HG02610 (cell line): Measurements from ENCODE around the gene LENG8.
"Not testable (repeated sequence)": the region's sequence is repeated elsewhere in the genome, so short reads cannot be mapped to it uniquely, and the experiment has no call there.

Experiments
- ATAC-seq: cut with Tn5 transposase; IDR thresholded peaks from one replicate; pipeline ENCODE4 v1.9.1; 2021; ENCODE audit warnings: mild to moderate bottlenecking, moderate library complexity; ENCODE audit not compliant: unreplicated experiment

LENG8 gene

DNA sequence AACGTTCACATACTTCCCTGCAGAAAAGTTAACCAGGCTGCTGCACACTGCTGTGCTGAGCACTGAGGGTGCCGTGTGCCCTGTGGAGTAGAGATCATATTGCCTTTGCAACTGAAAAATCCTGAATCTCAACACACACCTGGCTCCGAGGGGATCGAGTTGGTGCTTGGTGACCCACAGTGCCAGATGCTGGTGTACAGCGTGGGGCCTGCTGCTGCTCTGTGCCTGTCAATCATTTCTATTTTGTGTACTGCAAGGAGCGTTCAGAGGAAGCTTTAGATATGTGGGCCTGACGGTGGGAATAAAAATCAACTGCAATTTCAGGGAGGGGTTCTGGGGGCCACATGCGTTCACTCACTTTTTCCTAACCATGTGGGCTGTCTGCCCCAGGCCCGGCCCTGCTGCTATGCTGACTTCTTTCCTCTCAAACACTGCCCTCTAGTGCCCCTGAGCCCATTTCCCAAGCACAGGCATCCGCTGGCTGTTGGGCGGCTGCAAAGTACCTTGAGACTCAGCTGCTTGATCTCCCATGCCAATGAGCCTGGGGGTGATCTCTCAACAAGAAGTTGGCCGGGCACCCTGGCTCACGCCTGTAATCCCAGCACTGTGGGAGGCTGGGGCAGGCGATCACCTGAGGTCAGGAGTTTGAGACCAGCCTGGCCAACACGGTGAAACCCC is 9.7 kb upstream of the LENG8 start:
- ATAC-seq, result no peak

DNA sequence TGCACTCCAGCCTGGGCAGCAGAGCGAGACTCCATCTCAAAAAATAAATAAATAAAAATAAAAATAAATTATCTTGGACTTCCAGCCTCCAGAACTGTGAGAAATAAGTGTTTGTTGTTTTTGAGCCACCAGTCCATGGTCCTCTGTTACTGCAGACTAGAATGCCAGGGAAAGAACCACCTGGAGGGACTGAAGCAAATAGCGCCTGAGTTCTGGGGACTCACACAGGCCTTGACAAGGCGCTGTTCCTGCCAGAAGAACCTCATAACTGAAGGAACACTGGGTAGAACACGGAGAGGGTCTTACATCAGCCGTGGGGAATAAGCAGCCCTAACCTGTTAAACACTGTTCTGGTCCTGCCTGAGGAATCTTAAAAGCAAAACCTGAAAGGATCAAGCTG is 8.4 kb upstream of the LENG8 start:
- no peak for ATAC-seq

DNA sequence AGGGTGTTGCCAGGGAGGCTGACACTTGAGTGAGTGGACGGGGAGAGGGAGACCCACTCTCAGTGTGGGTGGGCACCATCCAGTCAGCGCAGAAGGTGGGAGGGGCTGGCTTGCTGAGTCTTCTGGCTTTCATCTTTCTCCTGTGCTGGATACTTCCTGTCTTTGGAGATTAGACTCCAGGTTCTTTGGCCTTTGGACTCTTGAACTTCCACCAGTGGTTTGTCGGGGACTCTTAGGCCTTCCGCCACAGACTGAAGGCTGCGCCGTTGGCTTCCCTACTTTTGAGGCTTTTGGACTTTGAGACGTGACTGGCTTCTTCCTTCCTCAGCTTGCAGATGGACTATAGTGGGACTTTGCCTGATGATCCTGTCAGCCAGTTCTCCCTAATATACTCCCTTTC is 4.3 kb upstream of the LENG8 start:
- ATAC-seq, result no peak

DNA sequence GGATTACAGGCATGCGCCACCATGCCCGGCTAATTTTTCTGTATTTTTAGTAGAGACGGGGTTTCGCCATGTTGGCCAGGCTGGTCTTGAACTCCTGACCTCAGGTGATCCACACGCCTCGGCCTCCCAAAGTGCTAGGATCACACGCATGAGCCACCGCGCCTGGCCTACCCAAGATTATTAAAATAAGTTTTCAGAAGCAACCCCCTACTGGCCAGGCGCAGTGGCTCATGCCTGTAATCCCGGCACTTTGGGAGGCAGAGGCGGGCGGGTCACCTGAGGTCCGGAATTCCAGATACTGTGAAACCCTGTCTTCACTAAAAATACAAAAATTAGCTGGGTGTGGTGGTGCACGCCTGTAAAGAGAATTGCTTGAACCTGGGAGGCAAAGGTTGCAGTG is 2.6 kb upstream of the LENG8 start:
- not testable (repeated sequence) for ATAC-seq

DNA sequence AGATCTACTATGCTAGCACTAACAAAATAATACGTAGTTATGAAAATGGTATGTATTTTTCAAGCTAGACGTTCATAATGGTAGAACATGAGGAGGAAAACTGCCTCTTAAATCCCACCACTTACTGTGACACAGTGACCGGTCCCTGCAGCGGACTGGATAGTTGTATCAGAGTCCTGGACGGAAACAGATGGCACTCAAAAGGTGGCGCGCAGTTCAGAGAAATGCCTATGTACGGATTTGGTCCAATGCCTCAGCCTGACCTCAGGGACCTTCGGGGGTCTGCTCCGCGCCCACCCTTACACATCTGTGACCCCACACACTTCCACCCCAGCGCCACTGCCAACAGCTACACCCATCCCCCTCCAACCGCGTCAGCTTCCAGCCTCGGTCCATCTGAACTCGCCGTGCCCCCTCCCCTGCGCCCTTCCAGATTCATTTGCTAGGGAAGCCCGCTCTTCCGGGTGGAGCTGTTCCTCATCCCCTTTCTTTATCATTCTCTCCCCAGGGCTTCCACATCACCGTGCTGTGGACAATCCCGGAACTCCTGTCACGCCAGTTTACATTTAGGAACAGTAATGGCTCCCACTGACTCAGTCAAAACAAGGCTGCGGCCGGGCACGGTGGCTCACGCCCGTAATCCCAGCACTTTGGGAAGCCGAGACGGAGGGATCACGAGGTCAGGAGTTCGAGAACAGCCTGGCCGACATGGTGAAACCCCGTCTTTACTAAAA is 792 bp upstream of the LENG8 start:
- no peak for ATAC-seq

DNA sequence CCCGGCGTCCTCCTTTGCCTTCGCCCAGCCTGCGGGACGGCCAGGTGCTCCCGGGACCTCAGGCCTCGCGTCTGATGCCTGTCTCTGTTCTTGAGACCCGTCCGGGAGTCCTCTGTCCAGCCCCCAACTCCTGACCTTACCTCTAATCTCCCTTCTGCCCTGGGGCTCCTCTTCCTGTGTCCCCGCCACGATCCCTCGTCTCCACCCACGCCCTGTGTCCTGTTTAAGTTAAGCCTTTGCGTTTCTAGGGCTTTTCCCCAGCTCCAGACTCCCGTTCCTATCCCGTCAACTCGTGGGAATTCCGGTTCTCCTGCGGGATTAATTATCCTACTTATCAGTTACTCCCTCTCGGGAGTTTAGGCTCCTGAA is 686 bp downstream of the LENG8 start:
- no peak for ATAC-seq

DNA sequence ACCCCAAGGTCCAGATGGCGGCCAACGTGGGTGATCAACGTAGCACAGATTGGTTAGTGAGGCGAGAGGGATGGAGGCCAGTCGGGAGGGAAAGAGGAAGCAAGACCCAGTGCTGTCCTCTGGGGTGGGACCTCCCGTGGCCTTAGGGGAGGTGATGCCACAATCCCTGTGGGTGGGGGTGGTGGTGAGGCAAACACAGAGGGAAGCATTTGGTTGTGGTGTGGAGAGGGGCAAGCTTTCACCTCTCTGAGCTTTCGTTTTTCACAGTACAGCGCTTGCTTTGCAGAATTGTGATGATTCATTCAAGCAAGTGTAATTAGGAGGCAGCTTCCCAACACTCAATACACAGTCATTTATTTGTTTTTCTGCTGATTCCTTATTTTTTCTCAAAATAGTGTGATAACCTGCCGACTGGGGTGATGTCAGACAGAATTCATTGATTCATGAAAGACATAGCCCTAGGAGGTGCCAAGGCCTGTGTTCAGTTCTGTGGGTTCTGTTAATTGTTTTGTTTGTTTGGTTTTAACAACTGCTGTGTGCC is 2.4 kb downstream of the LENG8 start:
- ATAC-seq, result no peak

DNA sequence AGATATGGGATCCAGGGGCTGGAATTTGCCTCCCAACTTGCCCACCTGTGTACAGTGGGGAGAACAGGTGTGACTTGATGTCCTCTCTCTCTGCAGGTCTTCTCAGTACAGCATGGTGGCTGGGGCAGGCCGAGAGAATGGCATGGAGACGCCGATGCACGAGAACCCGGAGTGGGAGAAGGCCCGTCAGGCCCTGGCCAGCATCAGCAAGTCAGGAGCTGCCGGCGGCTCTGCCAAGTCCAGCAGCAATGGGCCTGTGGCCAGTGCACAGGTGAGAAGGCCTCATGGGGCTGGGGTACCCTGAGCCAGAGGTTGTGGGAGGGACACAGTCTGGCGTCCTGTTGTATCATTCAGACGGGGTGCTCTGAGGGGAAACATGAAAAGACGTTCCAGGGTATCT is 3.0 kb downstream of the LENG8 start:
- ATAC-seq, result no peak

DNA sequence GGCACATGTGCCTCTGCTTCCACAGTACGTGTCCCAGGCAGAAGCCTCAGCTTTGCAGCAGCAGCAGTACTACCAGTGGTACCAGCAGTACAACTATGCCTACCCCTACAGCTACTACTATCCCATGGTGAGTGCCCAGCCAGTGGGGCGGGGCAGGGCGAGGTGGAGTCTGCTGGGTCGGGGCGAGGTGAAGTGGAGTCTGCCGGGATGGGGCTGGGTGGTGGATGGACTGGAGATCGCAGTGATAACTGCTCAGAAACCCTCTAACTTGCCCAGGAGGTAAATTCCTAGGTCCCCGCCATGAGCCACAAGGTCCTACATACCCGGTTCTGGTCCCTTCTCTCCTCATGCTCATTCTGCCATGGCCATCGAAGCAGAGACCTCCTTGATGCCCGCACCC is 3.6 kb downstream of the LENG8 start:
- no peak for ATAC-seq

DNA sequence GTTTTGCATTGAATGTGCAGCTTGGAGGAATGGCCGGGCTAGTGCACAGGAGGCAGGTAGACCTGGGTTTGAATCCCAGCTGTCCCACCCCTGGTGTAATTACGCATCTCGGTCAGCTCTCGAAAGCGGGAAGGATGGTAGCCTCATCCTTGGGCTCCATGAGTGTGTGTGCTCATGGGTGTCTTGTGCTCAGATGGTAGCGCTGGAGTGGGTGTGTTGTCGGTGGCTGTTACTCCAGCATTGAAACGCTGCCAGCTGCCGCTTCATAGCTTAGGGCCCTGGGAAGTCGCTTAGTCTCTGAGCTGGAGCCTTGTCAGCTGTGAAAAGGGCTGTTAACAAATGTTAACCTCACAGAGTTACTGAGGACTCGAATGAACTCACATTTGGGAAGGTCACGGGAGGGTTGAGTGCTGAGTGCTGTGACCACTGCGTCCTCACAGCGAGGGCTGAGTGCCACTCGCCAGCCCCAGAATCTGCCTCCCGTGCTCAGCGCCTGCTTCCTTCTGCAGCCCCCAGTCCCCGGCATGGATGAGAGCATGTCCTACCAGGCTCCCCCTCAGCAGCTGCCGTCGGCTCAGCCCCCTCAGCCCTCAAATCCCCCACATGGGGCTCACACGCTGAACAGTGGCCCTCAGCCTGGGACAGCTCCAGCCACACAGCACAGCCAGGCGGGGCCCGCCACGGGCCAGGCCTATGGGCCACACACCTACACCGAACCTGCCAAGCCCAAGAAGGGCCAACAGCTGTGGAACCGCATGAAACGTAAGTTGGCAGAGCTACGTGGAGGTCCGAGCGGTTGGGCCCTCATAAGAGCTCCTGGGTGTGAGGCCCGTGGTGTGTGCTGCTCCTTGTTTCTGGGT is 5.2 kb downstream of the LENG8 start:
- ATAC-seq, result no peak

DNA sequence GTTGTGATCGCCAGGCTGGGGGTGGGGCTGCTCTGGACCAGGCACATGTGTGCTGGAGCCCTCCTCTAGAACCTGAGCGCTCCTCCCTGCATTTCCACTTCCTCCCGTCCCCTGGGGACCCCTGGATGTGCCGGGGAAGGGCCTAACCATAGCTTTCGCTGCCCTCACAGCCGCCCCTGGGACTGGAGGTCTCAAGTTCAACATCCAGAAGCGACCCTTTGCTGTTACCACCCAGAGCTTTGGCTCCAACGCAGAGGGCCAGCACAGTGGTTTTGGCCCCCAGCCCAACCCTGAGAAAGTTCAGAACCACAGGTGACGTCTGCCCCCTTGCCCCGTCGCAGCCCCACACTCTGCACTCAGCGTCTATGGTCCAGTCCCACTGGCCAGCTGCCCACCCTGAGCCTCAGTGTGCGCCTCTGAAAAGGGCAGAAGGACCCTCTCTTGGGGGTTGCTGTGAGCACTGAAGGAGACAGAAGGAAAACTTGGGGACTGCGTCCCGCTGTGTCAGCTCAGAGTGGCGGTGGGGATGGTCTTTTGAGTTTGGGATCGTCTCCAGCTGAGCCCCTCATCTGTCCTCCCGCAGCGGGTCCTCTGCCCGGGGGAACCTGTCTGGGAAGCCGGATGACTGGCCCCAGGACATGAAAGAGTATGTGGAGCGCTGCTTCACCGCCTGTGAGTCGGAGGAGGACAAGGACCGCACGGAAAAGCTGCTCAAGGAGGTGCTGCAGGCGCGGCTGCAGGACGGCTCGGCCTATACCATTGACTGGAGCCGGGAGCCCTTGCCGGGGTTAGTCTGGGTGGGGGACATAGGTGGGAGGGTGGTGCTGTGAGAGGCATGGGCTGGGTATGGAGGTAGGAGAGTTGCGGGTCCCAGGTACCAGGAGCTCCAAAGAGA is 6.0 kb downstream of the LENG8 start:
- ATAC-seq, result no peak

DNA sequence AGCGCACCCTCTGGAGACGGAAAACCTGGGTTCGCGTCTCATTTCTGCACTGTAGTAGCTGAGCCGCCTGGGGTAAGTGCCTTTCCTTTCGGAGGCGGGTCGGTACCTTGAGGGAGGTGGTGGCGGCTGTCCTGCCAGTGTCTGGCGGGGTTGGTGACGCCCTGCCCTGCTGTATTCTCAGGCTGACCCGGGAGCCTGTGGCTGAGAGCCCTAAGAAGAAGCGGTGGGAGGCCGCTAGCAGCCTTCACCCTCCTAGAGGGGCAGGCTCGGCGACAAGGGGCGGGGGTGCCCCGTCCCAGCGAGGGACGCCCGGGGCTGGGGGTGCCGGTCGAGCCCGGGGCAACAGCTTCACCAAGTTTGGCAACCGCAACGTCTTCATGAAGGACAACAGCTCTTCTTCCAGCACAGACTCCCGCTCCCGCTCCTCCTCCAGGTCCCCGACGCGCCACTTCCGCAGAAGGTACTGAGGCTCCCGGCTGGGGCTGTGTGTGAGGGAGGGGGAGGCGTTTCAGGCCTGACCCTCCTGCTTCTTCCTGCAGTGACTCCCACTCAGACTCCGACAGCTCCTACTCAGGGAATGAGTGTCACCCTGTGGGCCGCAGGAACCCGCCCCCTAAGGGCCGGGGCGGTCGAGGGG is 6.9 kb downstream of the LENG8 start:
- no peak for ATAC-seq

DNA sequence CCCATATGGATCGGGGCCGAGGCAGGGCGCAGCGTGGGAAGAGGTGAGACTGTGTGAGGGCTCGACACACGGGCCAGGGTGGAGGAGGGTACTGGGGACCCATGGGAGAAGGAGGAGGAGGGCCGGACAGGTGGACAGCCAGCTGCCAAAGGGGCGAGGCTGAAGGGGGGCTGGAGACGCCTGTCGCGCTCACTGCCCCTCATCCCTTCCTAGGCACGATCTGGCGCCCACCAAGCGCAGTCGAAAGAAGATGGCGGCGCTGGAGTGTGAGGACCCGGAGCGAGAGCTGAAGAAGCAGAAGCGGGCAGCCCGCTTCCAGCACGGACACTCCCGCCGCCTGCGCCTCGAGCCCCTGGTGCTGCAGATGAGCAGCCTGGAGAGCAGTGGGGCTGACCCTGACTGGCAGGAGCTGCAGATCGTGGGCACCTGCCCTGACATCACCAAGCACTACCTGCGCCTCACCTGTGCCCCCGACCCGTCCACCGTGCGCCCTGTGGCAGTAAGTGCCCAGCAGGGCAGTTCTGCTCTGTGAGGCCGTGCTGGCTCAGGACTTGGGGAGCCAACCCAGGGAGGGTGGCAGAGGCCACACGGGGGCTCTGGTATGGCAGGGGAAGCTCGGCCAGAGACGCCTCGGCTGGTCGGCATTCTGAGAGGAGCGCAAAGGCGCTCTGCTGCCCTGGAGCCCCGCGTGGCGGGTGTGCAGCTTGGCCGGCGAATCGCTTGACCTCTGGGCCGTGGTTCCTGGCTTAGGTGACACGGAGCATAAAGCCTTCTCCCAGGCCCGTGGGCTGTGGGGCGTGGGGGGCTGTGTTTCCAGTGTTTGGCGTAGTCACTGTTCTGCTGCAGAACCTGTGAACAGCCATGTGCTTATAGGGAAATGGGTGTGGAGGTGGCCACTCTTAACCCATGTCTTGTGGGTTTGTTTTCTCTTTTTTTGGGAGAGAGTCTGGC is 7.7 kb downstream of the LENG8 start:
- ATAC-seq, result no peak

DNA sequence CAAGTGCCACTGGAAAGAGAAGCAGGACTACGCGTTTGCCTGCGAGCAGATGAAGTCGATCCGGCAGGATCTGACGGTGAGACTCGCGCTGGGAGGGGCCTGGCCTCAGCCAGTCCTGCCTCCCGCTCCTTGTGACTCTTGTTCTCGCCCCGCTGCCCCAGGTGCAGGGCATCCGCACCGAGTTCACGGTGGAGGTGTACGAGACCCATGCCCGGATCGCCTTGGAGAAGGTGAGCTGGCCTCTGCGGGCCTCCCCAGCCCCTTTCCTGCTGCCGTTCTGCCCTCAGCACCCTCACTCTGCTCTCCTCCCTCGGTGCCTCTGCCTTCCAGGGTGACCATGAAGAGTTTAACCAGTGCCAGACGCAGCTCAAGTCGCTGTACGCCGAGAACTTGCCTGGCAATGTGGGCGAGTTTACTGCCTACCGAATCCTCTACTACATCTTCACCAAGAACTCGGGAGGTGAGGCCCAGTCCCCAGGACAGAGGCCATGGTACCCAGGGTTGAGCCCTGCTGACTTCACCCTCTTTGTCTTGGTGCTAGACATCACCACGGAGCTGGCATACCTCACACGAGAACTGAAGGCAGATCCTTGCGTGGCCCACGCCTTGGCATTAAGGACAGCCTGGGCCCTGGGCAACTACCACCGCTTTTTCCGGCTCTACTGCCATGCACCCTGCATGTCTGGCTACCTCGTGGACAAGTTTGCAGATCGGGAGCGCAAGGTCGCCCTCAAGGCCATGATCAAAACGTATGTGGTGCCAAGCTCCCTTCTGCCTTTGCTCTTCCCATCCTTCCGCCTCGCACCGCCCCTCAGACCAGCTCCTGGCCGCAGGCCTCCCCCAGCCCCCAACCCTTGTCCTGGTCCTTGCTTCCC is 9.0 kb downstream of the LENG8 start:
- no peak for ATAC-seq

DNA sequence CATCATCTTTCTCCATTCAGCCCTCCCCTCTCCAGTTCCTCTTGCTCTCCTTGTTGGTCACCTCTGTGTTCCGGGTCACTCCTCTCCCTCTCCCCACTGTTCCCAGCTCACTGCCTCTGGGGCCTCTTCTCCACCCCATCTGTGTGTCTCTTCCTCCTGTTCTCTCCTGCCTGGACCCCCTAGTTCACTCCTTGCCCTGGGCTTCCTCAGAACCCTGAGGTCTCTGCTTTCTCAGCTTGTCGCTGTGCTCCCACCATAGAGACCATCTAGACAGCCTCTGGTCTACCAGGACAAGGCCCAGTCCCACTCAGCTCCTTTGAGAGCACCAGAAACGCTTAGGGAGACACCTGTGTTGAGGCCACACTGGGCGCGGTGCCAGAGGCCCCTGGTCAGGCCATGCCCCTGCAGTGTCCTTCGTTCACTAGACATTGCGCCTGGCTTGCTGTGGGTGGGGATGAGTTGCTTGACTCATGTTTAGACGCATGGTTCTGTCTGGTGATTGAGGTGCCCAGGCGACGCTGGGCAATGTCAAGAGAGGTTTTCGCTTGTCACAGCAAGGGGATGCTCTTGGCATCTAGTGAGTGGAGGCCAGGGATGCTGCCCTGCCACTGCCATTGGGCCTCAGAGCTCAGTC is 9.8 kb downstream of the LENG8 start:
- no peak for ATAC-seq

DNA sequence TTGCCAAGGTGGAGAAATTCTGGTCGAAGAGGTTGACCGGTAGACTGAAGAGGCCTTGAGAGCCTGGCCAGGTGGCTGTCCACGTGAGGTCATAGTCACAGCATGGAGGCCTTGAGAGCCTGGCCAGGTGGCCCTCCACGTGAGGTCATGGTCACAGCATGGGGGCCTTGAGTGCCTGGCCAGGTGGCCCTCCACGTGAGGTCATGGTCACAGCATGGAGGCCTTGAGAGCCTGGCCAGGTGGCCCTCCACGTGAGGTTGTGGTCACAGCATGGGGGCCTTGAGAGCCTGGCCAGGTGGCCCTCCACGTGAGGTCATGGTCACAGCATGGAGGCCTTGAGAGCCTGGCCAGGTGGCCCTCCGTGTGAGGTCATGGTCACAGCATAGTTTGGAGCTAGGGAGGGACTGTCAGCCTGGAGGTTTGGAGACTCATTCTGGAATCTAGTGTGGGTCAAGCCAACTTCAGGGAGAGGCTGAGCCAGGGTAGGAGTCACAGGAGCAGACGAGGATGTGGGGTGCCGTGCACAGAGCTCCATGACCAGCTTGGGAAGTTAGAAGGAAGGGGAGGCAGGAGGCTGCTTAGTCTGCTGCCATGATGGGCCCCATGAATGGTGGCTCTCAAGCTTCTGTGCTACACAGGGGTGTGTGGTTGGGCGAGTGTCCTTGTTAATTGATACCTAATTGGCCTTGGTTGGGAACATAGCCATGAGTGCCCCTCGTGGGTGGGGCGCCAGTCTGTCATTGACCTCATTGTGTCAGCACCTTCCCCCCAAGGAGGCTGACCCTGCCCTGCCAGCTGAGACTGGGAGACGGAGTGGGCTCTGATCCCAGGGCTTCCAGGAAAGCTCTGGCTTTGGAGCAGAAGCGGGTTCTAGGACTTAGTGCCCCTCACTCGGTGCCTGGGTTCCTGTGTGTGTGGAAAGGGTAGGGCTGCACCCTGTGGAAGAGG is 10.6 kb downstream of the LENG8 start:
- ATAC-seq, result no peak
